ENCODE data around the gene SLBP.
"Not testable (repeated sequence)": the region's sequence is repeated elsewhere in the genome, so short reads cannot be mapped to it uniquely, and the experiment has no call there.

Gene SLBP

DNA sequence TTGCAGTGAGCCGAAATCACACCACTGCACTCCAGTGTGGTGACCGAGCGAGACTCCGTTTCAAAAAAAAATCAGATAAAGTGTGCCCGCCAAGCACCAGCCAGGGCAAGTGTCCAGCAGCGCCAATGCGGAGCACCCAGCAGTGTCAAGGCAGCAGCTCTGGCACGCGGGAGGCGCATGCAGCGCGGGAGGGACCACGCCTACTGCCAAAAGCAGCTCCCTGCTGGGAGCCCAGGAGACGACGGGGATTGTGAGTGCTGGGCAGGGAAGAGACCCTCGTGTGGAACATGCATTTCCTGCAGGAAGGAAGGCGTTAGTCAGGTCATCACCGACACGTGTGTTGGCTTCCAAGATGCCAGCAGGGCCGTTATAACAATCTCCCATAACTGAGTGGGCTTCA lies 38.4 kb downstream of the SLBP start:
- DNase-seq = no peak

DNA sequence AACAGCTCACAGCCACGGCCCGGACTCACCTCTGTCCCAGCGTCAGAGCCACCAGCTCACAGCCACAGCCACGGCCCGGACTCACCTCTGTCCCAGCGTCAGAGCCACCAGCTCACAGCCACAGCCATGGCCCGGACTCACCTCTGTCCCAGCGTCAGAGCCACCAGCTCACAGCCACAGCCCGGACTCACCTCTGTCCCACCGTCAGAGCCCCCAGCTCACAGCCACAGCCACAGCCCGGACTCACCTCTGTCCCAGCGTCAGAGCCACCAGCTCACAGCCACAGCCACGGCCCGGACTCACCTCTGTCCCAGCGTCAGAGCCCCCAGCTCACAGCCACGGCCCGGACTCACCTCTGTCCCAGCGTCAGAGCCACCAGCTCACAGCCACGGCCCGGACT lies 41.1 kb downstream of the SLBP start:
- not testable (repeated sequence) for DNase-seq

DNA sequence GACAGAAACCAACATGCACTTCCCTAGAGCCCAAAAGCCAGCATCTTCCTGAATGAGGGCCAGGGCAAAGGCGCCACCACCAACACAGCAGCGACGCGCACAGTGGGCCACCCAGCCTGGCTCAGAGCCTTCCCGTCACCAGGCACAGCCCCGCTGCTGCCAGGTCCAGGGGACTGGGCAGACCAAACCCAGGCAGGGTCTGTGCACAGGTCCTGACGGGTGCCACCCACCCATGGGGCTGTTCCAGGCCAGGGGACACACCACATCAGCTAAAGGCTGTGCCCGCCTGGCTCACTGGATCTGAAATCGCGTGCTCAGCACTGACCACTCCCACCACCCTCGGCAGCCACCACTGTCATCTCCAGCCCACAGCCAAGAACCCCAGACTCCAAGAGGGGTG lies 41.8 kb downstream of the SLBP start:
- no peak for DNase-seq

DNA sequence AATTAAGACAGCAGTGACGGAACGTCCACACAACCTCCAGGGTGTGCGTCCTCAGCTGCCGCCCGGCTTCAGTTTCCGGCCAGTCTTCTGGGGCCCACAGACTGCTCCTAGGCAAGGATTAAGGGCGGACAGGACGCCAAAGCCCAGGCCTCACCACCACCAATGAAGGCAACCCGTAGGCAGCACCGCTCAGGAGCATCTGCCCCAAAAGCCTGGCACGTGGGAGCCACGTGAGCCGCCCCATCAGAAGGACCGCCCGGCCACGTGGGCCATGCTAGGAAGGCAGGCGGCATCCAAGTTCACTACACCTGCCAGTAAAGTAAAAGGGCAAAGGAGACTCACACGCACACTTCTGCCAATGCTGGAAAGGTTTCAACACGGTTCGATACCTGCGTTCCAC lies 42.3 kb downstream of the SLBP start:
- no peak for DNase-seq

DNA sequence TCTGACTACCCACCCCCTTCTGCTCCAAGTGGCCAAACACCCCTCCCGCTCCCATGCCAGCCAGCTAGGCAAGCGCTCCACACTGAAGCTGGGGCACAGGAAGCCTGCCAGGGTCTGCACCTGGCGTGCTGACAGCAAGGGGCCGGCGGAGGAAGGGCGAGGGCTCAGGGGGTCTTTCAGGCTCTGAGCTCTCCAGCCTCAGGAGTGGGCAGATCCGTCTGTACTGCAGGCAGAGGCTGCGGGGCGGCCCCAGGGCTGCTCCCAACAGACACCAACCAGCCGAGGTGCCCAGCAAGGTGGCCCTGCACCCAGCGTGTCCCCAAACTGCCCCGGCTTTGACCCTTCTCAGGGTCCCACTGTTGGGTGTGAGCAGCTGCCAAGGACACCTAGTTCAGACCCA lies 42.8 kb downstream of the SLBP start:
- DNase-seq = no peak

DNA sequence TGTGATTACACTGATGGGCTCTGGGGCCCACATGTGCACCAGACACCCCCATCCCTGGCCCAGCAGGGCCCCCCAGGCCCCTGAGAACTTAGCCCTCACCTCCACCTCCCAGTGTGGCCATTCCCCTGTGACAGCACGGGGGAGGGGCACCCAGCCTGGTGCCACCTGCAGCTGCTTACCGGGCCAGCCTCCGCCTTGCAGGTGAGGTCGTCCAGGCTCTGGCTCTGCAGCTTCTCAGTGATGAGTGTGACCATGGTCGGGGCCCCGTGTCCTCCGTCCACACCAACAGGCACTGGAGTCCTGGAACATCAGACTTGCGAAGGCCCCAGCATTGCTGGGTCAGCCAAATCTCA lies 43.7 kb downstream of the SLBP start:
- DNase-seq = no peak

DNA sequence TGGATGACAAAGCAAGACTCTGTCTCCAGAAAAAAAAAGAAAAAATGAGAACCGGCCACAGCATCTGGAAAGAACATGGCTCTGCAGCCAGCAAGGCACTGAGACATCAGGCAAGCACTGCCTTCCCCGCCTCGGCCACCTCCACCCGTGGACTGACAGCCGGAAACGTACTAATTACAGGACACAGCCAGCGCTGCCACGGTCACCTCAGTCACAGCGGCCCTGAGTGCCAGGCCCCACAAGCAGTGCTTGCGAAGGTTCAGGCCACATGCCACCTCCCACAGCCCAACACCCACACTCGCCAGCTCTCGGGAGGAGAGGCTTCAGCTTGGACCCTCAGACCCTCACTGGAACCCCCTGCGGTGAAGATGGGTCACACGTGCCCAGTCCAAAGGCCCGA lies 44.8 kb downstream of the SLBP start:
- no peak for DNase-seq

DNA sequence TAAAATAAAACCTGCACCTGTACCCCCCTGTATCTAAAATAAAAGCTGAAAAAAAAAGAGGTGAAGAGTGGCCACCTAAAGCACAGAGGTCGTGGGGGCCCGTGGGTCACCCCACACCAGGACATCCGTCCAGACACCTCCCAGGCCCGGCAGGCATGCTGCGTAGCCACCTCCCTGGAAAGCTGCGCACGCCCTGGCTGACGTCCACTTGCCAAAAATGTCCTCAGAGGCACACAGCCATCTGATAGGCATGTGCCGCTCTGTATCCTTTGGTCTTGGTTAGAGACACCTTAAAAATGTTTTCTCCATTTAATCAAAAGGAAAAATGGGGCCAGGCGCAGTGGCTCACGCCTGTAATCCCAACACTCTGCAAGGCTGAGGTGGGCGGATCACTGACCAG lies 45.7 kb downstream of the SLBP start:
- no peak for DNase-seq

DNA sequence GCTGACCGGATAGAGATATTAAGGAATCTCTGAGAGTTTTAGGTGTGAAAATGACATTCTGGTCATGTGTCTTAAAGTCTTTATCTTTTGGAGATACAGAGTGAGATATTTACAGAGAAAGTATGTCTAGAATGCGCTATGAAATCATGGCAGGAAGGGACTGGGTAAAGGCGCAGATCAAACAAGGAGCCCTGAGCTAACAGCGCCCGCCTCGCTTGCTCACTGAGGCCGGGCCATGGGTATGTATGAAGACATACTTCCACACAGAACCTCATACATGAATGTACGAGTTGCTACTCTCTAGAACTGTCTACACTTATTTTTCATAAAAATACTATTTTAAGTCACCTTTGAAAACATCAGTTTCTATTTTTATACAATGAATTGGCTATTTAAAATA lies 48.0 kb downstream of the SLBP start:
- DNase-seq = no peak

DNA sequence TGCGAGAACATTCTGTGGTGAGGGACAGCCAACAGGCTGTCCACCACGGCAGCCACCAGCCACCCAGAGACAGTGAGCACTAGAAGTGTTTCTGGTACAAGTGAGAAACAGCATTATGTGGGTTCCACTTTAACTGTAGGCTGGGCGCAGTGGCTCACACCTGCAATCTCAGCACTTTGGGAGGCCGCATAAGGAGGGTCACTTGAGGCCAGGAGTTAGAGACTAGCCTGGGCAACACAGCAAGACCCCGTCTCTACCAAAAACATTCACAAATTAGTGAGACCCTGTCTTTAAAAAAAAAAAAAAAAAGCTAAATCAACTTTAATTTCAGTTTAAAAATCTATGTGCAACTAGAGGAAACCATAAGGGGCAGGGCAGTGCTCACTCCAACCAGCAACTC lies 48.6 kb downstream of the SLBP start:
- DNase-seq = no peak

DNA sequence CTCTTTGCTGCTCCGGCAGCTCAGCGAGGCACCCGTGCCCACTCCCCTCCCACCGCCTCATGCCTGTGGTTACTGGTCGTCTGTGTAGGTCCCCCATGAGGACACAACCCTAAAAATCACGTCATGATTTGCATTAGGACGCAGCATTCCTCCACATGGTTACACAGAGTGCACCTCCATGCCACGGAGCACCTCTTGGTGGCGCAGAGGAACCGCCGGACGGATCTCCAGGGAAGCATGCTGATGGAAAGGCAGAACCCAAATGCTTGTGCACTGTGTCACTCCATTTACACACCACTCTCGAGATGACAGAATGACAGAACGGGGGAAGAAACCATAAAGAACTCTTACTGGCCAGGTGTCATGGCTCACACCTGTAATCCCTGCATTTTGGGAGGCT lies 50.4 kb downstream of the SLBP start:
- no peak for DNase-seq

DNA sequence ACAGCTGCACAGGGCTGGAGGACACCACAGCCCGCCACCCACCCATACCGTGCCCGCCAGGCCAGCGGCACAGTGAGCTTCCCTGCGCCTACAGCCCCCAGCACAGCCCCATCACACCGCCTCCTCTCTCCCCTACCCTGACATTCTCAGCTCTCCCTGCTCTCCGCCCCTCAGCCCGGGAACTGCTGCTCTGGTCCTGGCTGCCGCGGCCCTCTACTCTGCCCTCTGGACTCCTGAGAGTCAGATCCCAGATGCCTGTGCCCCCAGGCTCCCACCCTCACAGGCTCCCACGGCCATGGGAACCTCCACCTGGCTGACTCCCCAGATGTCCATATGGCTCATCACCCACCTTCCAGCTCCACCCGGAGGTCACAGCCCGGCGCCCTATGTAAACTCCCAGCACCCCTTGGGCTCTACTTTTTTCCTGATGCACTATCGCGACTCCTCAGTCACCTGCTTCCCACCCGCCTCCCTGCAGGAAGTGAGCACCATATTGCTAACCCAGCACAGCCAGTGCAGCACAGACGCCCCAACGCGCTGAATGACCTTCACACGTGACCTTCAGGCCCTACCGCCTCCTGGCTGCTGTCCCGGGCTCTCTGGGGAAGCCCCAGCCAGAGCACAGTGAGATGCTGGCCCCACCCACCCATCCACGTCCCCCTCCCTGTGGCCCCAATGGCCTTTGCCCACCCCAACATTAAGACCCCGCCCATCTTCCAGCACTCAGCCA lies 51.0 kb downstream of the SLBP start:
- no peak for DNase-seq

DNA sequence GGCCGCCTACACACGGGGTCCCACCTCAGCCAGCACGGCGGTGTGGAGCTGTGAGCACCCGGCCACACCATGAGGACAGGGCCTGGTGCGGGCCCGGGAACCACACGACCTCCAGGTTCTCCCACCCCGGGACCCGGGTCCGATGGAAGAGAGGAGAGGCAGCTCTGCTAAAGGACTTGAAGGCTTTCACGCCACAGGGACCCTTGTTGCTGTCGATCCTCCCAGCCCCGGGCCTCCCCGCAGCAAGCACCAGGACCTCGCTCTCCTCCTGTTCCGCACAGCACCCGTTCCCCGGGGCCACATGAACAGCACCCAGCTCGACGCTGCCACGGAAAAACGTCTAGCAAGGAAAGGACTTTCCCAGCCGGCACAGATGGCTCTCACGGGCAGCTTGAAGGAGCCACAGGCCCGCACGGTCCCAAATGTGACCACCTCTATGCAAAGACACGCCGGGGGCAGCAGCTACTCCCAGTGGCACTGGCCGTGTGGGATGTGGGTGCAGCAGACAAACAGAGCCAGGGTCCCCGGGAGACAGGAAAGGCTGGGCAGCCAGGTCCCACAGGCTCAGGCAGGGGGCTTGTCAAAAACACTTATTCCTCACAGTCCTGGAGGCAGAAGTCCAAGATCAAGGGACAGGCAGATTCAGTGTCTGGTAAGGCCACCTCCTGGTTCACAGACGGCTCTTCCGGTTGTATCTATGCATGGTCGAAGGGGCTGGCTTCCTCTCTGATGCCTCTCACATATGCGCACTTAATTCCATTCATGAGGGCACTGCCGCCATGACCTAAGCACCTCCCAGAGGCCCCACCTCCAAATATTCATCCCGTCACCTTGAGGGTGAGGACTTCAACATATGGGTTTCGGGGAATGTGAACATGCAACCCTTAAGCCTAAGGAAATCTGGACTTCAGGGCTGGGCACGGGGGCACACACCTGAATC lies 52.7 kb downstream of the SLBP start:
- no peak for DNase-seq

DNA sequence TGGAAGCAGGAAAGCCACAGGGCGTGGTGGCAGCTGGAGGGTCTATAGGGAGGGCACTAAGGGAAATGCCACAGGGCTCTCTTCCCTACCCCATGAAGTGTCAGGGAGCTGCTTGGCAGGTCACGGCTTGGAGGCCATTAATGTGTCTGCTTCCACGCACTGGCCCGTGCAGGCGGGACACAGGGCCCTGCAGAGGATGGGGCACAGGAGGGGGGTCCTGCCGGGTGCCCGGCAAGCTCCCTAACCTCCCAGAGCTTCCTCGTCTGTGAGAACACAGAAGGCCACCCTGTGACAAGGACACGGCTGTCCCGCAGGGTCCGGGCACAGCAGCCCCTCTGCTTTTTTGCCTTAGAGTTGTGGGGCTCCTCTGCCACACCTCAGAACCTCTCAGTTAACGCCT lies 53.5 kb downstream of the SLBP start:
- DNase-seq = no peak

DNA sequence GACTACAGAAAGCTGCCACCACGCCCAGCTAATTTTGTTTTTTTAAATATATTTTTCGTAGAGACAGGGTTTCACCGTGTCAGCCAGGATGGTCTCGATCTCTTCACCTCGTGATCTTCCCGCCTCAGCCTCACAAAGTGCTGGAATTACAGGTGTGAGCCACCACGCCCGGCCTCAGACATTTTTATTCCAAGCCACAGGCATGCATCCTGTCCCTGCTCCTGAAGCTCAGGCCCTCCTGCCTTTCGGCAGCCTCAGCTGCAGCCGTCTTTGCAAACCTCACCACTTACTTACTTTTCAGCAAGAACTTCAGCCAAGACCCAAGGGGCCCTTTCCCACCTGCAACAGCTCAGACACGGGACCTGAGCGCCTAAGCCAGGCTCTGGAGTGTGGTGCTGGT lies 54.0 kb downstream of the SLBP start:
- no peak for DNase-seq

DNA sequence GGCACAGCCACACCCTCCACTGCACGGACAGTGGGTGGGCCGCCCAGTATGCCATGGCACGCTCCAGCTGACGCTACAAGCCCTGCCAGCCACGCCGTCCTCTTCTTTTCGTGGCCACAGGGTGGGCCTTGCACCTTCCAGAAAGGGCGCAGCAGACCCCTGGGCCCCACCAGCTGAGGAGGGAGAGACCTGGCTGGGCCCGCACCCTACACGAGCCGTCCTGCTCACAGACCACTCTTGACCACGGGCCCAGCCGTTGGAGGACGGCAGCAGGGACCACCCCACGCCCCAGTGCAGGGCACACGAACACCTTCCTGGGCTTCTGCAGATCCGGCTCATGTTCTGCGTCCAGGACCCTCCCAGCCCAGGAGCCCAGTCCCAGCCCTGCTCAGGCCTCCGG lies 55.1 kb downstream of the SLBP start:
- DNase-seq = no peak

DNA sequence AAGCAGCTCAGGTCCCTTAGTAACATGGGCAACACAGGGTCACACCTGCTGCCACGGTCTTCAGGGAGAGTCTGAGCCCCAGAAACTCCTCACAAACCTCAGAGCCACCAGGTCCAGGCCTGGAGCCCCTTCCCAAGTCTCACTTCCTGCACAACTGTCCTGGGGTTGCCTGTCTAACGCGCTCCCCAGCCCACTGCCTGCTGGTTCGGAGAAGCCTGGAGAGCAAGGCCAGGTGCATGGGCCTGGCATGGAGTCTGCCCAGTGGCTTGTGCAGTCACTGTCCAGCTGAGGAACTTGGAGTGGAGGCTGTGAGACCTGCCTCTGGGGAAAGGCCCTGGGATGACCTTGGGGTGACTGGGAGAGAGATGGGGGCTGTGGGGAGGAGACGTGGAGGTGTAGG lies 56.0 kb downstream of the SLBP start:
- no peak for DNase-seq

DNA sequence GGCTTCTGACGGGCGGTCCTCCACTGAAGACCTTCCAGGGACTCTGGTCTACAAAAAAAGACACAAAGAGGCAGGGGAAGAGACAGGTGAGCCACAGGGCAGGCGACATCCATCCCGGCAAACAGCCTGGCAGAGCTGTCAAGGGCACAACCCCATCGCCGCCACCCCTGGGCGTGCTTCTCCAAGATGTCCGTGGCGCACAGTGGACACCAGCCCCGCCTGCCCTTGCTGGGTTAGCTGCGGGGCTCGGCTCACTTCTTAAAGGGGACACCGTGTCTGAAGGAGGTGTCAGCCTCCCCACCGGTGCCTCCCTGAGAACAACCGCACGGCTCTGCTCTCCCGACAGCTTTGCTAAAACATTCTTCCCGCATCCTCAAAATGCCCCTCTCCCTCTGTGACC lies 56.4 kb downstream of the SLBP start:
- DNase-seq = no peak

DNA sequence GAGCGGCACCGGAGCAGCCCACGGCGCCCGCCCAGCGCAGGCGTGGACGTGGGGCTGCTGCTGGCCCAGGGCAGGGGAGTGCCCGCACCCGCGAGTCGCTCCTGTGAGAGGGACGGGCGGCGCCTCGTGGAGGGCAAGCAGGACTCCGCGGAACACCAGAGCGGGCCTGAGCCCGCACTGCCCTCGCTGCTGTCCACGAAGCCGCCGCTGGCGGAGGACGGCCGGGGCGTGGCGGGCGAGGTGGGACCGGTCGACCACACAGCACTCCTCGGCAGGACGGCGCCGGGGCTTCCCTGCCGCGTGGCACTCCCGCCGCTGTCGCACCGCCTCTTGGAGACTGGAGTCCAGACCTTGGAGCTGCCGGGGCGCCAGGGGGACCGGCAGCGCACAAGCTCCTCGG lies 57.0 kb downstream of the SLBP start:
- no peak for DNase-seq

DNA sequence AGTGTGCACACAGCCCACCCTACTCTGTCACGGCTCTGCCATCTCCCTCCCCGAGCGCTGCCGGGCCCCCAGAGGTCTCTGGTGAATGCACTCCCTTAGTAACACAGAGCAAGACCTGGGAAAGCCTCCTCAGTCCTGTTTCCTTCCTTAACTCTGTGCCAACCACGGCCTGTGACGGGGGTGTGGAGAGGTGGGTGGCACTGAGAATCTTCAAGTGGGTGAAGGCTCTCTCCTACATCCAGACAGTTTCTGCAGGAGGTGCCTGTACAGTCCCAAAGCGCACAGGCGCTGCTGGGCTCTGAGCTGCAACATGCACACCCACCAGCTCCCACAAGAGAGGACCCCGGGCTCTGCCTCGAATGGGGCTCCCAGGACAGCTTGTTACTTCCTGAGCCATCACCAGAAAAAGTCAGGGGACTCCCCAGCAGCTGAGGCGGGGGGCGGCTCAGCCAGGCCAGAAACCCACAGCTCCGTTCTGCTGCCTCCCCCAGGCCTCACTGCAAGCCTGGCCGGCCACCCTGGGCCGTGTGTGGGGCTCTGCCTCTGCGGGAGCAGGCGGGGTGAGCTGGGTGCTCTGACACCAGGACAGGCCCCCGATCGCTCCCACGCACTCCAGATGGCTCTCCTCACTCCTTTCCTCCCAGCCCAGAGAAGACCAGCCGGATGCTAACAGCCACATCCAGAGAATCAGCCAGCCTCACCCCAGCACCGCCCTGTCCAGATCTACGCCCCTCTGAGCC lies 57.7 kb downstream of the SLBP start:
- DNase-seq = no peak

DNA sequence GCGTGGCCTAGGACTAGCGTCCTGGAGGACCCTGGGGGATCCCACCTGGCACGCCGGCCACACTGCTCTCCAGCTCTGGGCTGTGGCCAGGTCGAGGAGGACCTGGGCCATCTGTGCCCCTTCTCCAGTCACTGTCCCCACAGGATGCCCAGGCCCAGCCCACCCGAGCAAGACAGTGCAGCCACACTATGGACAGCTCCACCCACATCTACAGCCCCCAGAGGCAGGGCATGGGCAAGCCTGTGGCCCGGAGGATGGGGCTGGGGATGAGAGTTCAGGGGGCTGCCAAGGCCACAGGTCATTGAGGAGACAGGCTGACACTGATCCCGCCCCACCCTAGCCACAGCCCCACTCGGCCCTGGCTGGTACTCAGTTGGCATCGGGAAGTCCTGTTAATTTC lies 58.3 kb downstream of the SLBP start:
- no peak for DNase-seq

DNA sequence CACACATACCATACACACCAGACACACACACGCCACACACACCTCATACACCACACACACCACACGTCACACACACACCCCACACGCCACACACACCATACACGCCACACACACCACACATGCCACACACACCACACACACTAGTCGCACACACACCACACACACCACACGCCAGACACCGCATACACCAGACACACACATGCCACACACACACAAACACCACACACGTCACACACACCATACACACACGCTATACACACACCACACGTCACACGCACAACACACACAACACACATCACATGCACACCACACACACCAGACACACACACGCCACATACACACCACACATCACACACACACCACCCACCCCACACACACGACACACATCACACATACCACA lies 60.0 kb downstream of the SLBP start:
- no peak for DNase-seq

DNA sequence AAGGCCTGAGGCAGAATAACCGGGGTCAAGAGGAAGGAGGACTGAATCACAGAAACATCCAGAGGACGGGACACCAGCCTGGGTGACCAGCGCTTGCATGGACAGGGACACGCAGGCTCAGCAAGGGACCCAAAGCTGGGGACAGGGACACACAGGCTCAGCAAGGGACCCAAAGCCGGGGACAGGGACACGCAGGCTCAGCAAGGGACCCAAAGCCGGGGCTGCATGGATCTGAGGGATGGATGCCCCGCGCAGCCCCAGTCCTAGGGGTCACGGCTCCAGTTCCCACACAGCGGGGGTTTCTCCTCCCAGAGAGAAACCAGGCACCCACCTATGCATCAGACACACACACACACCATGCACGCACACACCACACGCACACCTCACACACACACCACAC lies 60.5 kb downstream of the SLBP start:
- no peak for DNase-seq

DNA sequence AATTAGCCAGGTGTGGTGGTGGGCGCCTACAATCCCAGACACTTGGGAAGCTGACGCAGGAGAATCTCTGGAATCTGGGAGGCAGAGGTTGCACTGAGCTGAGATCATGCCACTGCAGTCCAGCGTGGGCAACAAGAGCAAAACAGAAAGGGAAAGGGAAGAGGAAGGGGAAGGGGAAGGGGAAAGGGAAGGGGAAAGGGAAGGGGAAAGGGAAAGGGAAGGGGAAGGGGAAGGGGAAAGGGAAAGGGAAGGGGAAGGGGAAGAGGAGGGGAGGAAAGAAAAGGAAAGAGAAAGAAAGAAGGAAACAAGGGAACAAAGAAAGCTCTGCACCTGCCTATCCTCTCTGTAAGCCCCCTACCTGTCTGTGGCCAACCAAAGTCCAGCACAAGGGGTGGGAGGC lies 63.2 kb downstream of the SLBP start:
- no peak for DNase-seq
